GM18909 (cell line): ENCODE data around the gene DNAAF2.
"Not testable (repeated sequence)": the region's sequence is repeated elsewhere in the genome, so short reads cannot be mapped to it uniquely, and the experiment has no call there.

ENCODE experiments used
- ATAC-seq: cut with Tn5 transposase; IDR thresholded peaks from one replicate; pipeline ENCODE4 v1.9.1; 2021; ENCODE audit warnings: mild to moderate bottlenecking; ENCODE audit not compliant: unreplicated experiment, poor library complexity

Gene DNAAF2

DNA sequence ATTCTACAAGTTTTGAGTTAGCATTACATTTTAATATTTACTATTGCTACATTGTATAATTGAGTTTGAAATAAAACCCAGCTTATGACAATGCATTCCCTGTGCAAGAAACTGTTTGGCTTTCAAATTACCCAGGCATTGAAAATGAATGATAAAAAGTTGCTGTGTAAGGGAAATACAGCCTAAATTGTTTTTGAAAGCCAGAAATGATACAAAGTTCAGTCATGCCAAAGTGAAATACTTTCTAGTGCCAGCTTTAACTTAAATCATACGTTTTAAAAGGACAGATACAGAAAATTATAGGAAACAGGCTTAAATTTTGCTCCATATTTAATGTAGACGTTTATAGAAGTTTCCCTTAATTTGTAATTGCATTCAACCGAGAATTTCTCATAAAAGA is 11.7 kb downstream of the DNAAF2 start:
- no peak for ATAC-seq

DNA sequence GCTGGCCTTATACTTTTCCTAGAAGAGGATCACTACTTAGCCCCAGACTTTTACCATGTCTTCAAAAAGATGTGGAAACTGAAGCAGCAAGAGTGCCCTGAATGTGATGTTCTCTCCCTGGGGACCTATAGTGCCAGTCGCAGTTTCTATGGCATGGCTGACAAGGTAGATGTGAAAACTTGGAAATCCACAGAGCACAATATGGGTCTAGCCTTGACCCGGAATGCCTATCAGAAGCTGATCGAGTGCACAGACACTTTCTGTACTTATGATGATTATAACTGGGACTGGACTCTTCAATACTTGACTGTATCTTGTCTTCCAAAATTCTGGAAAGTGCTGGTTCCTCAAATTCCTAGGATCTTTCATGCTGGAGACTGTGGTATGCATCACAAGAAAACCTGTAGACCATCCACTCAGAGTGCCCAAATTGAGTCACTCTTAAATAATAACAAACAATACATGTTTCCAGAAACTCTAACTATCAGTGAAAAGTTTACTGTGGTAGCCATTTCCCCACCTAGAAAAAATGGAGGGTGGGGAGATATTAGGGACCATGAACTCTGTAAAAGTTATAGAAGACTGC is 12.9 kb downstream of the DNAAF2 start:
- no peak for ATAC-seq

DNA sequence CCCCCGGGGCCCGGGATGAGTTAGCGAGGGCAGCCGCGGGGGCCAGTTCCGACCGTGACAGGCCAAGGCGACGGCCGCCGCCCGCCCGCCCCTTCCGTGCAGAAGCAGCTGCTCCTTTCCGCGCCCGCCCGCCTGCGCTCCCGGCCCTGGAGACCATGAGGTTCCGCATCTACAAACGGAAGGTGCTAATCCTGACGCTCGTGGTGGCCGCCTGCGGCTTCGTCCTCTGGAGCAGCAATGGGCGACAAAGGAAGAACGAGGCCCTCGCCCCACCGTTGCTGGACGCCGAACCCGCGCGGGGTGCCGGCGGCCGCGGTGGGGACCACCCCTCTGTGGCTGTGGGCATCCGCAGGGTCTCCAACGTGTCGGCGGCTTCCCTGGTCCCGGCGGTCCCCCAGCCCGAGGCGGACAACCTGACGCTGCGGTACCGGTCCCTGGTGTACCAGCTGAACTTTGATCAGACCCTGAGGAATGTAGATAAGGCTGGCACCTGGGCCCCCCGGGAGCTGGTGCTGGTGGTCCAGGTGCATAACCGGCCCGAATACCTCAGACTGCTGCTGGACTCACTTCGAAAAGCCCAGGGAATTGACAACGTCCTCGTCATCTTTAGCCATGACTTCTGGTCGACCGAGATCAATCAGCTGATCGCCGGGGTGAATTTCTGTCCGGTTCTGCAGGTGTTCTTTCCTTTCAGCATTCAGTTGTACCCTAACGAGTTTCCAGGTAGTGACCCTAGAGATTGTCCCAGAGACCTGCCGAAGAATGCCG is 13.7 kb downstream of the DNAAF2 start:
- peak; percentile 33 for ATAC-seq

DNA sequence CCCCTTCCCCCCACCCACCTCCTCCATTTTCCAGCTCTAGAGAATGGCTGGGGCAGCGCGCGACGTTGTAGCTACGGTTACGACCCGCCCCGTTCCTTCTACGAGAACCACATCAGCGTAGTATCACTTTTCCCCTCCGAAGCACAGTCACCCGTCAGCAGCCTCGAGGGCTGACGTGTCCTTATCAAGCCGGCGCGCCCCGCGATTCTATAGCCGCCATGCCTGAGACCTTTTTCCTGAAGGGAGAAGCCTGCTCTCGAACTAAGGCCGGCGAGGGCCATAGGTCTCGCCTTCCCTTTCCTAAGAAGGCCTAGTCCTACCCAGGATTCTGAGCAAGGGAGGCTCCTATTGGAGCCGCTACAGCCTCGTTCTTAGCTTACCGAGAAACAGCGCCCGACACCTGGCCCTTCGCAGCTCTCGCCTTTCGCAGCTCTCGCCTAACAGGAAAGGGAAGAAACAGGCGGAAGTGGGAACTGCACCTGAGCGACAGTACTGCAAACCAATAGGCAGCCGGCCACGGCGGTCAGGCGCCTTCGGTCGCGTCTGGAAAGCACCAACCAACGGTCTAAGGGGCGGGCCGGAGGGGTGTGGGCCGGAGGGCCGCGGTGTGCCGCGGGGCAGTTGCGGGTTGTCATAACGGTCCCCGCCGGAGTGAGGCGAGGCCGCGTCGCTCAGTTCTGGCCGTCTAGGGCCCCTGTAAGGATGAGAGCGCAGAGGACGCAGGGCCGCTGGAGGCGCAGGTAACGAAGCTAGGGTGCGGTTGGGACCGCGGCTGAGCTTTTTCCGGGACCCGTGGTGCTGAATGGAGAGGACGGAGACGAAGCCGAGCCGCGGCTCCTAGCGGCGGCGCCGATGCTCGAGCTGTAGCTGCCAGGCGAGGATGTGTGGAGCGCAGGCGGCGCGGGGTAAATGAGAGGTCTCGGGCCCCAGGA is 14.6 kb downstream of the DNAAF2 start, which contains the start of the genes MGAT2 and RPL36AL:
TSS of gene MGAT2 (plus strand) at position 618 of the 932 bp plus-strand sequence. CDS start 470 bp downstream, outside the sequence.
TSS of gene RPL36AL (minus strand) at position 445 of the 932 bp plus-strand sequence. CDS start 1,522 bp downstream, outside the sequence.
- ATAC-seq = peak; percentile 94

DNA sequence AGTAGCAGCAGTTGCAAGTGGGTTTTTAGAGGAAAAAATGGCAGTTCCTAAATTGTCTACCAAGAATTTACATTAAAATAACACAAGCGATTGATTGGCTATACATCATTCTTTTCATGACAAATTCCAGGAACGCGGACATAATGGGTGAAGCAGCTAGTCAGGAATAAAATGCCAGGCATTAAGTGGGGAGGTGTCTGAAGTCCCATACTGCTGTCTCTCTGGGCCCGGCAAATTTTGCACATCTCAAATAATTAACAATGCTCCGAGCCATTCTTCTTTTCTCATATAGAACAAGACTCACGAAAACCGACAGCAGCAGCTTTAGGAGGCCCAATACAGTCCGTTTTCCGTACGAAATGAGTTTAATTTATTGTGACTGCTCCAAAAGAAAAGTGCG is 15.3 kb downstream of the DNAAF2 start:
- ATAC-seq = no peak

DNA sequence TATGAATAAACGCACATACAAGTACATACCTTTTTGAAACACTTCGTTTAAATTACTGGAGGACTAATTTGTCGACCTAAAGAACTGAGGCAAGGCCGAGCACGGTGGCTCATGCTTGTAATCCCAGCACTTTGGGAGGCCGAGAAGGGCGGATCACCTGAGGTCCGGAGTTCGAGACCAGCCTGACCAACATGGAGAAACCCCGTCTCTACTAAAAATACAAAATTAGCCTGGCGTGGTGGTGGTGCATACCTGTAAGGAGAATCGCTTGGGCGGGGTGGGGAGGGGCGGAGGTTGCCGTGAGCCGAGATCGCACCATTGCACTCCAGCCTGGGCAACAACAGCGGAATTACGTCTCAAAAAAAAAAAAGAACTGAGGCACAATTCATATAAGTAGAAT is 15.8 kb downstream of the DNAAF2 start:
- ATAC-seq = not testable (repeated sequence)

DNA sequence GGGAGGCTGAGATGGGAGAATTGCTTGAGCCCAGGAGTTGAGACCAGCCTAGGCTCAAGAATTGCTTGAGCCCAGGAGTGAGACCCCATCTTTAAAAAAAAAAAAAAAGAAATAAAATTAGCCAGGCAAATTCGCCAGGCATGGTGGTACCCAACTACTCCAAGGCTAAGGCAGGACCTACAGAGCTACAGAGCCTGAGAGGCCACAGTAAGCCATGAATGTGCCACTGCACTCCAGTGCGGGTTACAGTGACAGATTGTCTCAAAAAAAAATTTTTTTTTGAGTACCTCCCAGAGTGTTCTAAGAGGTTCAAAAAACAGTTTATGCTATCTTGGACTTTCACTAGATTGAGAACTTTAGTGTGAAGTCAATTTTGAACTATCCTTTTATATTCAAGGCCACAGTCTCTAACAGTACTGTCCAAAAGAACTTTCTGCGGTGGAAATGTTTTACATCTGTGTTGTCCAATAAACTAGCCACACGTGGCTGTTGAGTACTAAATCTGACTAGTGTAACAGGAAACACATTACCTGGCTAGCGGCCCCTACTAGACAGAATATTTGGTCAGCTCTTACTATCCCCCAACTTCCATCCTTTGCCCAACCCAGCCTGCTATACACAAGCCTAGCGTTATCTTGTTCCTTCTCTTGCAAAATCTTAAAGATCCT is 17.1 kb downstream of the DNAAF2 start:
- ATAC-seq = no peak

DNA sequence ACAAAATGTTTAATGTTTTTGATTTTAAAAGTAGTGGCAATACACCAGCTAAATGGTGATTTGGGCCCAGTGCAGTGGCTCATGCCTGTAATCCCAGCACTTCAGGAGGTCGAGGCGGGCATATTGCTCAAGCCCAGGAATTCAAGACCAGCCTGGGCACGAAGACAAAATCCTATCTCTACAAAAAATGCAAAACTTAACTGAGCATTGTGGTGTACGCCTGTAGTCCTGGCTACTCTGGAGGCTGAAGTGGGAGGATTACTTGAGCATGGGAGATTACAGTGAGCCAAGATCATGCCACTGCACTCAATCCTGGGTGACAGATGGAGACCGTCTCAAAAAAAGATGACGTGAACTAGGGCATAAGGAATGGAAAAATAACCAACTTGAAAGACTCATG is 19.3 kb downstream of the DNAAF2 start:
- no peak for ATAC-seq

DNA sequence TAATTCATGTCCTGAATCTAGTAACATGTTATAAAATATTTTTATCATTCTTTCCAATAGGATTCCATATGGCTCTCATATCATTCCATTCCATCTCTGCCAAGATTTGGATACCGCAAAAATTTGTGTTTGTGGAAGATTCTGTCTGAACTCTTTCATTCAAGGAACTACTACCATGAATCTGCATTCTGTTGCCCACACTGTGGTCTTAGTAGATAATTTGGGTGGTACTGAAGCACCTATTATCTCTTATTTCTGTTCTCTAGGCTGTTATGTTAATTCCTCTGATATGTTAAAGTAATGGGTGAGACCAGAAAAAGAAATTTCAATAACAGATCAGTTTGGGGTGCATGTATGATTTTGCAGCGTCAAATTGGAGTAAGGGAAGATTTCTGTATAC is 20.8 kb downstream of the DNAAF2 start:
- ATAC-seq = no peak

DNA sequence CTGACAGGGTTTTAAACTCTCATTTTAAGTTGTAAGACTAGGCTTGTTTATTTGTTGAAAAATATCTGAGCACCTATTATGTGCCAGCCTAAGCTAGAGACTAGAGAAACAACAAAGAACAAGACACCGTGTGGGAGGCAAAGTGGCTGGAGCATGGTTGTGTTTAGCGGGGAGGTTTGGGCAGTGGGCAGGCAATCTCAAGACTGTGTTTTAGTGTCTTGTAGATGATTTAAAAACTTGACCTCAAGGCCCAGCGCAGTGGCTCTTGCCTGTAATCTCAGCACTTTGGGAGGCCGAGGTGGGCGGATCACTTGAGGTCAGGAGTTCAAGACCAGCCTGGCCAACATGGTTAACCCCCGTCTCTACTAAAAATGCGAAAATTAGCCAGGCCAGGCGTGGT is 22.4 kb downstream of the DNAAF2 start:
- no peak for ATAC-seq

DNA sequence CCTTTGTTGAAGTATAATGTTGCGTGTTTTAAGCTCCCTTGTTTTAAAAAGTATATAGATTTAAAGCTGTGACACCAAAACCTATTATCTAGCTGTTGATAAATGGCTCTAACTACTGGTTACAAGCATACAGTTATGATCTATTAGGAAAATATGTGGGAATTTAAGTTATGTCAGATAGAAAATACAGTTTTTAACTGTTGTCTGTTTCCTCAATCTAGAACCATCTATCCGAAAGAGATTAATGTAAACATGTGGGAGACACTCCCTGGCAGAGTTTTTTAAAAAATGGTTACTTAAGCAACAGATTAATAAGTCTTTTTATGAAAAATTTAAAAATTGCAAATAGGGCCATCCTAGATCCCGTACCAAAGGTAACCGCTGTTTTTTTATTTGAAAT is 22.8 kb downstream of the DNAAF2 start:
- no peak for ATAC-seq

DNA sequence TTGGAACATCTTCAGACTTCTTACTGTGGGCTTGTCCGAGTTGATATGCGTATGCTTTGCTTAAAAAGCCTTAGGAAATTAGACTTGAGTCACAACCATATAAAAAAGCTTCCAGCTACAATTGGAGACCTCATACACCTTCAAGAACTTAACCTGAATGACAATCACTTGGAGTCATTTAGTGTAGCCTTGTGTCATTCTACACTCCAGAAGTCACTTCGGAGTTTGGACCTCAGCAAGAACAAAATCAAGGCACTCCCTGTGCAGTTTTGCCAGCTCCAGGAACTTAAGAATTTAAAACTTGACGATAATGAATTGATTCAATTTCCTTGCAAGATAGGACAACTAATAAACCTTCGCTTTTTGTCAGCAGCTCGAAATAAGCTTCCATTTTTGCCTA is 27.5 kb downstream of the DNAAF2 start:
- ATAC-seq = no peak

DNA sequence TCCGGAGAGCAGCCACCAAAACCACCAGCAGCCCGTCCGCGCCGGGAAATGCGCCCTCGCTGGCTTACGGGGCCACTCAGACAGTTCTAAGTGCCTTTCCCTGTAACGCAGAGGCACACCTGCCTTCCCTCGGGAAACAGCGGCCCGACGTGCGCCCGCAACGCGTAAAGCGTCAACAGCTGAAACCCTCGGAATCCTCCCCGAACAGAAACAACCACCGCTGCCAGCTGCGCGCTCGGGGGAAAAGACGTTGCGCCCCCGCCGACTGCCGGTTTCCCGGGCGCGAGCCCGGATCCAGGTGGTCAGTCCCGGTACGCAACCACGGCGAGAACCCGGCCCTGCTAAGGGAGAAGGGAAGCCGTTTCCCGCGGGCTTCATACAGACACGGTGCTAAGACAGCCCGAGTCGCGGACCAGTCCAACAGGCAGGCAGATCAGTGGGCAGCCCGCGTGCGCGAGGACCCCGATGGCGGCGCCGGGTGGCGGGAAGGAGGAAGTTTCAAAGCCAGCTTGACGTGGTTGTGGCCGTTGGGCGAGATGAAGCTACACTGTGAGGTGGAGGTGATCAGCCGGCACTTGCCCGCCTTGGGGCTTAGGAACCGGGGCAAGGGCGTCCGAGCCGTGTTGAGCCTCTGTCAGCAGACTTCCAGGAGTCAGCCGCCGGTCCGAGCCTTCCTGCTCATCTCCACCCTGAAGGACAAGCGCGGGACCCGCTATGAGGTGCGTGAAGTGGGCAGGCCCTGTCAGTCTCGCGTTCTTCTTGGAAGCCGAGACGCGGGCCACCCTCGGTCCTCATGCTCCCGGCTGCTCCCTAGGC is 36.4 kb downstream of the DNAAF2 start, which contains the start of gene LRR1:
TSS of gene LRR1 (plus strand) at position 456 of the 816 bp plus-strand sequence. CDS start at position 537, 81 bp downstream.
- ATAC-seq = peak; percentile 60

DNA sequence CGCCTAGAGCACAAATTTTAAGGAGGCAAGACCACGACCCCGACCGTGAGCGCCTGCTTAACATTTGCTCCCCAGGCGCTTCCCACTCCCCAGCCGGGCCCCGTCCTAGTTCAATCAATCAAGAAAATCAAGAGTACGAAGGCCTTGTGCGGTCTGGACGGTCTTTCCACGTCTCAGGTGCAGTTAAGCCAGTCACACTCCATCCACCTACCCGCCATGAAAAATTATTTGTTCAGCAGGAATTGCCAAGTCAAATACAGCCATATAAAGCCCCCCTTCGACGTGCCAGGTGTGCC is 36.9 kb downstream of the DNAAF2 start:
- ATAC-seq = peak; percentile 0

DNA sequence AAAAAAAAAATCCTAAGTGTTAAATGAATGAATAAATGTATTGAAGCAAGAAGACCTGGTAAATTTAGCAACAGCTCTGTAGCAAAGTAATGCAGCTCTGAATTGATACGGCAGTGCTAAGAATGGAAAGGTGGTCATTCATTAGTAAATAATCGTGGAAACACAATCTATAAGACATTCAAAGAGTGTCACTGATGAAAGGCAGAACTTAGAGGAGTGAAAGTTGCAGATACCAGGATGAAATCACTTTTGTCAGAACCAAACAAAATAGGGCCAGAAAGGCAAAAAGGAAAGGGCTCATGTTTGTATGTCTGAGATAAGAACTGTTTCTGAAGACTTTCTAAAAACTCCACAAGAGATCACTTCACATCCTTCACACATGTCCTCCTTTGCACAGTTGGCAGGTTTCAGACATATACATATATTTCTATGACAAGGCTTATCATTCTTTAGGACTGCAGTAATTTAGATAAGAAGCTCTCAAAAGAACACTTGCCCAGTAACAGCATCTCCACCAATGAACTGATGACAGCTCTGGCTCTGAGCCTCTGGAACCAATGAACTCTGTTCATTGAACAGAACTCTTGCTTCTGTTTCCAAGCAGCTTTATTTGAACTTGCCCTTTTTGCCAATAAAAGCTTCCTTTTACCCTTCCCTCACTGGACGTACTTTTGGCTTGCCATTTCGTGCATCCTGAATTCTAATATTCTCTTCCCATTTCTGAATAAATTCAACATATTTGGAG is 40.5 kb downstream of the DNAAF2 start:
- peak; percentile 22 for ATAC-seq

DNA sequence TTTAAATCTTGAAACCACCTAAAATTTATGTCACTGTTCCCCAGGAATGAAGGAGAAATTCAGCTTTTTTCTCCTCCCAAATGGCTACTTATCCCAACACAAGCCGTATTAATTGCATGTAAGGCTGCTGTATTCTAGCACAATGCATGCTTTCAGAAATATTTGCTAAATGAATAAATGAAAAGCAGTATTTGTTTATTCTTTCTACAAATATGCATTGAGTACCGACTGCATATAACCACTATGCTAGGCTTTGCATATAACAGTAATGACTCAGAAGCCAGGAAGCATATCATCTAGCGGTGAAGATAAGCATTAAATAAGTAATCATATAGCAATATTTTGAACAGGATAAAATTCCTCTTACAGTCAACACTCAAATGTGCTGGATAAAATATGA is 42.0 kb downstream of the DNAAF2 start:
- ATAC-seq = no peak

DNA sequence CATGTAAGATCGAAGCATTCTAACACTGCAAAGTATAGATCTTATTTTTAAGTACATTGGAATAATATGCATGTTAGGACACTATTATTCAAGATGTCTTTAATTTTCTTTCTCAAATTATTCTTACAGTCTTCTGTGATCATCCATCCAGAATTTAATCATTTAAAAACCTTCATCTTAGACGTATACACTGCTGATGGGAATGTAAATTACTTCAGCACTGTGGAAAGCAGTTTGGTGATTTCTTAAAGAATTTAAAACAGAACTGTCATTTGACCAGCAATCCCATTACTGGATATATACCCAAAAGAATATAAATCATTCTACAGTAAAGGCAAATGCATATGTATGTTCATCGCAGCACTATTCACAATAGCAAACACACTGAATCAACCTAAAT is 45.7 kb downstream of the DNAAF2 start:
- ATAC-seq = no peak

DNA sequence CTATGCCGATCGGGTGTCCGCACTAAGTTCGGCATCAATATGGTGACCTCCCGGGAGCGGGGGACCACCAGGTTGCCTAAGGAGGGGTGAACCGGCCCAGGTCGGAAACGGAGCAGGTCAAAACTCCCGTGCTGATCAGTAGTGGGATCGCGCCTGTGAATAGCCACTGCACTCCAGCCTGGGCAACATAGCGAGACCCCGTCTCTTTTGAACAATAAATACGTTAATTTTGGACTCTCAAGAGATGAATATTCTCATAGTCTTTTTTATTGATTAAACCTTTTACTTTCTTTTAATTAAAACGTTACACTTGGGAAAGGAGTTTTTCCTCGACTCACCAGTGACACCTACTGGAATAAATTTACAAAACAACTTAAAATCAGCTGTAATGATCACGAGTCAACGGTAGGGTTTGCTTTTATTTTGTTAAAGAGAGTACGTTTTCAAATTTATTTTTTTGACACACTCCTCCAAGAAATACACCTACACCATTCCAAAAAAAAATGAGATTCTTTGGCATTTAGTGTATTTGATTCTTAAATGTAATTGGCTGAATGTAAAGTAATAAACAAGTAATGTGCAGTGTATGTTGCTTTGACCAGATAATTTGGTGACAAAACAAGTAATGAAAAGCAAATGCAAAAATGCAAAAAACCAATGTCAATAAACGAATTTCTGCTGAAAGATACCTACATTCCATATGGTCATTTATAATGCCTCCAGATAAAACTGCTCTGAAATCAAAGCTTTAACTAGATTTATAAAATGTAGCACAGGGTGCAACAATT is 48.2 kb downstream of the DNAAF2 start:
- peak; percentile 30 for ATAC-seq
